RKO (cell line): ENCODE results near the gene CCSAP.

Source experiments
- DNase-seq: peaks from one replicate; pipeline ENCODE4 v3.0.0-alpha.2; 2016; ENCODE audit warnings: low spot score

The CCSAP gene

DNA sequence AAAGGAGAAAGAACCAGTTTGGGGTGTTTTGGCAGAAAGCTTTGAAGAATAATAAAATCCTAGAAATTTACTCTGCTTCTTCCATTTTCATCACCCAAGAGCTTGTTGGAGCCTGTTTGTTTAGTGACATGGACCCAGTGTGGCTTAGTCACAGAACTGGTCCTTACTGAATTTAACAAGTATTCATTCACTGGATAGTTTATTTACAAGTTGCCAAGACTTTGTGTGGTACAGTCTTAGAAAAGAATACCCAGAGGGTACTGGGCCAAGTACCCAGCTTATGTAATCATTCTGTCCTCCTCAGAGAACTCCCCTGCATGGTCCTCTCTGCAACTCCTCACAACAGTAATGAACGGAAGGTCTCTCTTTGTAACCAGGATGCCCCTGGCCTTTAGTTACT, 55.6 kb downstream of the CCSAP start:
- DNase-seq = no peak

DNA sequence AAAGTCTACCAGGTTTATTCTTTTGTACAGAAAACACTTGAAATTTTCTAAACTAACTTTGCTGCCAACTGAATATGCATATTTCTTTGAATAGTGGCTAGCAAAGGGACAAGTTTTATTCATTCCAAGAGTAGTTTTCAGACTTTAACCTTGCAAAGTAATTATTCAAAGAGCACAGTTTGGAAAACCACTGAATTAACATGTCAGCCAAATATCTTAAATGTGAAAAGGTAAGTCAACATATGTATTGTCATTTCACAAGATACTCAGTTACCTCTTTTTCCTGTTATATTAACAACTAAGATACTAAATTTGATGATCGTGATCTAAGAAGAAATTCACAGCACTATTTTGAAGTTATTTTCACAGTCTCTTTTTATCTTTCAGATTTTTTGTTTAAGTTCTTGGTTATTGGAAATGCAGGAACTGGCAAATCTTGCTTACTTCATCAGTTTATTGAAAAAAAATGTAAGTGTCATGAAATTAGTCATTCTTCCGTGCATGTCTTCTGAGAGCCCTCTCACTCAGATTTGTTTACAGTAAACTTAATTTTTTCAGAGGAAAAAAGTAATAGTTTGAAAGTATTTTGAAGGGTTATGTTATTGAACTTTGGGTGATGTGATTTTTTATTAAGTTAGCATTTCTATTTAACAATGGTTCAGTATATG, 56.6 kb downstream of the CCSAP start:
- DNase-seq = no peak

GRCh38 chr1:229285440-229285839, 57.4 kb downstream of the CCSAP start:
- DNase-seq = no peak

DNA sequence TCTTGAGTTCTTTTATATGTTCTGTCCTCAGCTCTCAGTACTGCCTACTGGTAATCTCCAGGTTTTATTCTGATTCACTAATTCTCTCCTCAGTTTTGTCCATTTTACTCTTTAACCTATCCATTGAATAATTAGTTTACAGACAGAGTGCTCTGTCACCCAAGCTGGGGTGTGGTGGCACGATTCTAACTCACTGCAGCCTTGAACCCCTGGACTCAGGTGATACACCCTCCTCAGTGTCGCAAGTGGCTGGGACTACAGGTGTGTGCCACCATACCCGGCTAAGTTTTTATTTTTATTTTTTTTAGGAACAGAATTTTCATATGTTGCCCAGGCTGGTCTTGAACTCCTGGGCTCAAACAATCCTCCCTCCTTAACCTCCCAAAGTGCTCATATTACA, 58.0 kb downstream of the CCSAP start:
- no peak for DNase-seq

- DNase-seq = no peak
These were observed 59.6 kb downstream of the CCSAP start for GRCh38 chr1:229283183-229283611.

GRCh38 chr1:229282295-229282823, 60.5 kb downstream of the CCSAP start:
- no peak for DNase-seq

GRCh38 chr1:229281339-229281926, 61.4 kb downstream of the CCSAP start:
- DNase-seq = no peak

DNA sequence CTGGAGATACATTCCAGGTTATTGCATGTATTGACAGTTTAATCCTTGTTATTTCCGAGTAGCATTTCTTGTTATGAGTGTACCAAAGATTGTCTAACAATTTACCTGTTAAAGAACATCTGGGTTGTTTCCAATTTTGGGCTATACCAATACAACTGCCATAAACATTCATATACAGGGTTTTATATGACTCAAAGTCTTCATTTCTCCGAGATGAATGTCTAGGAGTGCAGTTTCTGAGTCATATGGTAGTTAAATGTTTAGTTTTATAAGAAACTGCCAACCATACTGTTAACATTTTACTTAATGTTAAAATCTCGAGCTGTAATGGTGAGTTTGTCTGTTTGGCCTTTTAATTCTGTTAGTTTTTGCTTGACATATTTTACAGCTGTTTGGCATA, 61.9 kb downstream of the CCSAP start:
- no peak for DNase-seq

GRCh38 chr1:229280037-229280828, 62.6 kb downstream of the CCSAP start:
- no peak for DNase-seq

DNA sequence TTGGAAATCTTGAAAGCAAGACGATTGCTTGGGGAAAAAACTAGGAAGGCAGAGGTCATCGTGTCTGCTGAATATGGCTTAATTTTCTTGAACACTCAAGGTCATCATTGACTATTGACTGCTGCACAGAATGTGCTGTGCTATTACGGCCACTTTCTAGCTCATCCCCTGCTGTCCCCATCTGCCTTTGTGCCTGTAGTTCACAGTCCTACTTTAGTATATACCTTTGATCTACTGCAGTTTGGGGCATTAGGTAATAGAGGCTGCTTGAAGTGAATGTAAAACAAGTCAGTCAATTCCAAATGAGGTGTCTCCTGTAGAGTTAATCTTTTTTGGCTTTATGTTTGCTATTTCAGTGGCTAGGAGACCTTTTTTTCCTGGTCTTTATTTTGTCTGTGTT, 63.6 kb downstream of the CCSAP start:
- DNase-seq = no peak

GRCh38 chr1:229278120-229278741, 64.6 kb downstream of the CCSAP start:
- no peak for DNase-seq

GRCh38 chr1:229275005-229275404, 67.8 kb downstream of the CCSAP start:
- no peak for DNase-seq

DNA sequence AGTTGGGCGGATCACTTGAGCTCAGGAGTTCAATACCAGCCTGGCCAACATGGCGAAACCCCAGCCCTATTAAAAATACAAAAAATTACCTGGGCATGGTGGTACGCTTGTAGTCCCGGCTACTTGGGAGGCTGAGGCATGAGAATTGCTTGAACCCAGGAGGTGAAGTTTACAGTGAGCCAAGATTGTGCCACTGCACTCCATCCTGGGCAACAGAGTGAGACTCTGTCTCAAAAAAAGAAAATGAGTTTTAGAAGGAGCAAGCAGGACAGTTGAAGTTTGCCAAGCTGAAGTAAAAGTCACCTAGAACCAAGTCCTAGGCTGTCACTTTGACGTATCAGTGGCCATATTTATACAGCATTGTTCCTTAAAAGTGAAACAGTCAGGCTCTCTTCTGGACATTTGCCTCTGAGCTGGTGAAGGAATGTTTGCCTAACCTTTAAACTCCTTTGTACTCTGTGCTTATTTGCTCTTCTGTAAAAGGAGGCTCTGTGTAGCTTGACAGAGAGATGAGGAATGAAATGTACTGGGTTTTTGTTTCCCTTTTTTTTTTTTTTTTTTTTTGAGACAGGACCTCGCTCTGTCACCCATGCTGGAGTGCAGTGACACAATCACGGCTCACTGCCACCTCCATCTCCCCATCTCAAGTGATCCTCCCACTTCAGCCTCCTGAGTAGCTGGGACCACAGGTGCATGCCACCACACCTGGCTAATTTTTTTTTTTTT, 69.2 kb downstream of the CCSAP start:
- no peak for DNase-seq

DNA sequence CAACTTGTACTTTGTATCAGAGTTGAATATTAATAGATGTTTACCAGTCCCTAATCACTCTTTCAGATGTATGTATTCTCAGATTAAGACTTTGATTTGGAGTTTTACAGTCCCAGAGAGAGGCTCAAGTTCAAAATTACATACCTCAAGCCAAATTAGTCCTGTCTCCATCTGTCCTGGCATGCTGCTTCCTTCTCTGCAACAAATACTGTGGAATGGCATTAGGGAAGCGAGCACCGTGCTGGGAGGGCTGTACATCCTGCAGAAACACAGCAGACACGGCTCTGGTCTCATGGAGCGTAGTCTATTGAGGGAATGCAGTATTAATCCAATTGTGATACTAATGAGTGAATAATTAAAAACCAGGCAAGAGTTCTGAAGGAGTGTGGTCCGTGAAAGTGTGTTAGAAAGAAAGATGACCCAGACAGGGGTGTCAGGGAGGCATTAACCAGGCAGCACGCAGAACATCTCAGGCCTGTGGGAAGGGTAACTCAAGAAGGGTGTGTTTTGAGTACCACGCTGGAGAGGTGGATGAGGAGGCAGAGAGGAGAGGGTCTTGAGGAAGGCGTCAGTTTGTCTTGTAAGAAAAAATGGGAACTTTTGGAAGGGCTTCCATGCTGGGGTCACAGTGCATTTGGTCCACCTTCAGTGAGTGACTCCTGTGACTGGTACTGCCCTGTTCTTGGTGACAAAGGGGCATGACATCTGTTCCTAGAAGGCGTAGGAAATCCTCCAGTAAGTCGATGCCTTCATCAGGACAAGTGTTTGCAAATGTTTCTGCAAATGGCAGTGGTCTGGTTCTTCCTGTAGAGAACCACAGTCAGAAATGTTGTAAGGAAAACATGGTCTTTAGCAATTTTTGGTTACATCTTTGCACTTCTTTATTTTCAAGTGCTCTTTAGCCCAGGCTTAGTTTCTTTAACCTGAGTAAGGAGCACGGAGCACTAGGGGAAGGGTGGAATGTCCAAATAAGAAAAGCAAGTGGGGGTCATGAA, 70.4 kb downstream of the CCSAP start:
- DNase-seq = peak; percentile 36

DNA sequence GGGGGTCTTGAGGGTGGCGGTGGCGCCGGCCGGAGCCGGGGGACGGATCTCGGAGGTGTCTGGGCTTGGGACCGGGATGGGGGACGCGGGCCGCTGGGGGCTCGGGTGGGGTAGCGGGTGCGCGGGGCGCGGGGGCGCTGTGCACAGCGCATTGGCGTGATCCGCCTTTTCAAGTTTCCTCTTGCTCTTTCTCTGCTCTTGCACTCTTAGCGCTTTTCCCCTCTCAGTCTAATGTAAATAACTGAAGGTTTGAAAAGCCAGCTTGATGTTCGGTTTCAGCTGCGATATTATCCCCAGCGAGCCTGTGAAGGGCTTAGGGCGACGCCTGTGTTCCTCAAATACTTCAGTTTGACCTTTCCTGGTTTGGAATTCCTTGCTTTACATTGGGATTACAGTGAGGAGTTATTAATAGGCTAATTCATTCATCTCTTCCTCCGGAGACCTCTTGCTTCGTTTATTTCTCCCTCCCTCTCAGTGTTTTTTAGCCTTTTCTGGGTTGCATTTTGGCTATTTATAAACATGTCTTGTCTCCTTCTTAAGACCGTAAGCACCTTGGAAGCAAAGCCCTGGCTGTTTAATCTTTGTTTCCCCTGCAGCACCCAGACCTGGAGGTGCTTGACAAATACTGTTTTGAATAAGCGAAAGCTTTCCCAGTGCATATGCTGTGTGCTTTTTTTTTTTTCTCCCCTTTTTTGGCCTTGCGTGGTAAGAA, 71.2 kb downstream of the CCSAP start:
- DNase-seq = peak; percentile 38
